ENCODE results near the gene CFL2. TPM values are rescaled to one million over a fixed set of nuclear protein-coding genes. Genes with fewer than 3 reads are reported as not detected.

CFL2 gene
- total and polyA plus RNA-seq, 2 of the 13 experiments (the other 11 are each of a cell fraction or from before 2014, with no cell fraction given), result 114 to 158 TPM

- Histone ChIP-seq H3K4me2 (ENCODE audit: low read depth, low read length) (no peak overlapping the region), H3K4me1 (ENCODE audit: insufficient read depth, low read length) (peaks cover 28% of the 10 kb centered on the region), H3K4me3 (replicated peaks in 1 of 3; ENCODE audit: insufficient read depth in 1 of 3, low read depth in 2 of 3, low read length in 3 of 3) (no peak overlapping the region), H3K79me2 (ENCODE audit: insufficient read depth, low read length) (no peaks in the 10 kb centered on the region), H3K9me3 (ENCODE audit: low read length) (no peaks in the 10 kb centered on the region), H2AFZ (ENCODE audit: low read length) (no peak overlapping the region), H3K9ac (ENCODE audit: insufficient read depth, low read depth, low read length) (no peak overlapping the region), H3K36me3 (replicated peaks in 1 of 2; ENCODE audit: control insufficient read depth in 1 of 2, insufficient read depth in 2 of 2, low read length in 2 of 2) (no peaks in the 10 kb centered on the region), H3K27me3 (ENCODE audit: control insufficient read depth in 1 of 2, insufficient read depth in 2 of 2, low read length in 2 of 2) (no peaks in the 10 kb centered on the region; a peak in 1 of 5 replicates), H4K20me1 (ENCODE audit: insufficient read depth, low read length) (no peaks in the 10 kb centered on the region), H3K27ac (ENCODE audit: extremely low read length, insufficient read depth, low read length) (no peak overlapping the region)
- TF ChIP-seq NR0B2 (CRISPR knock-in tag; IDR thresholded peaks at IDR 0.05) (no peak), CTCF (CRISPR knock-in tag; IDR thresholded peaks at IDR 0.05) (0 out of 2 replicates have a peak, but pooled peaks have one; percentile 1)
- FAIRE-seq (no peak), ATAC-seq (no peak), DNase-seq (ENCODE audit: low spot score) (no peak)
- intact Hi-C loops (cut with micrococcal nuclease; ENCODE audit: unreplicated experiment), result loop anchor here (2.0 to 10.0 kb wide), 5 partner anchors 241 to 749 kb away; partner anchors contain the start of genes PPP2R3C, PRORP and SRP54
- ChIA-PET CTCF (ENCODE audit: low intra/inter-chr PET ratio, low total read pairs) (interaction anchor here (2.1 to 6.6 kb wide), 2 partner anchors 48 to 749 kb away, joined by 11 to 203 read pairs; no protein-coding TSS in a partner anchor), POLR2A (no interaction called here)
- no TSS peak for BruUV-seq (replicated peaks)
- 2% methylated on average over 1 of the region's 1 CpG for WGBS (ENCODE audit: low lambda C conversion rate)
- in situ Hi-C loops (cut with HindIII; ENCODE audit: extremely low pct_ligation_motif_present, low pct_unique_long_range_greater_than_20kb), result loop anchor here (5.0 kb wide), 2 partner anchors 49 to 744 kb away; no protein-coding TSS in a partner anchor
Measured at GRCh38 chr14:34673702-34674101, 40.7 kb downstream of the CFL2 start.

GRCh38 chr14:34671716-34672115 is 42.7 kb downstream of the CFL2 start:
- CTCF ChIA-PET (ENCODE audit: low intra/inter-chr PET ratio, low total read pairs), result interaction anchor here (0.9 to 6.6 kb wide), 4 partner anchors 50 to 751 kb away, joined by 3 to 203 read pairs (median 7); no protein-coding TSS in a partner anchor
- POLR2A ChIA-PET, result no interaction called here
- Histone ChIP-seq H3K4me3 (replicated peaks in 1 of 3; ENCODE audit: insufficient read depth in 1 of 3, low read depth in 2 of 3, low read length in 3 of 3) (no peak overlapping the region), H2AFZ (ENCODE audit: low read length) (peak overlapping the region; percentile 71), H3K4me2 (ENCODE audit: low read depth, low read length) (no peak overlapping the region), H3K9ac (ENCODE audit: insufficient read depth, low read depth, low read length) (no peak overlapping the region), H3K36me3 (replicated peaks in 1 of 2; ENCODE audit: control insufficient read depth in 1 of 2, insufficient read depth in 2 of 2, low read length in 2 of 2) (no peaks in the 10 kb centered on the region), H3K4me1 (ENCODE audit: insufficient read depth, low read length) (peaks cover 14% of the 10 kb centered on the region), H3K27ac (ENCODE audit: extremely low read length, insufficient read depth, low read length) (no peak overlapping the region), H4K20me1 (ENCODE audit: insufficient read depth, low read length) (no peaks in the 10 kb centered on the region), H3K27me3 (ENCODE audit: control insufficient read depth in 1 of 2, insufficient read depth in 2 of 2, low read length in 2 of 2) (peaks cover 0 to 4% of the 10 kb centered on the region in 2 experiments; a peak in 1 of 5 replicates), H3K9me3 (ENCODE audit: low read length) (no peaks in the 10 kb centered on the region), H3K79me2 (ENCODE audit: insufficient read depth, low read length) (no peaks in the 10 kb centered on the region)
- in situ Hi-C loops (cut with HindIII; ENCODE audit: extremely low pct_ligation_motif_present, low pct_unique_long_range_greater_than_20kb), result loop anchor here (5.0 kb wide), 2 partner anchors 51 to 746 kb away; no protein-coding TSS in a partner anchor
- no peak for ATAC-seq
- no peak for FAIRE-seq
- intact Hi-C loops (cut with micrococcal nuclease; ENCODE audit: unreplicated experiment), result loop anchor here (1.0 to 10.0 kb wide), 7 partner anchors 52 to 751 kb away; partner anchors contain the start of genes PPP2R3C, PRORP and SRP54
- no peak for DNase-seq (ENCODE audit: low spot score)
- BruUV-seq (replicated peaks), result no TSS peak
- TF ChIP-seq NONO (IDR thresholded peaks at IDR 0.05) (no peak), NONO (CRISPR knock-in tag; conservative IDR thresholded peaks at IDR 0.05) (no peak)
- 5% methylated on average over 6 of the region's 6 CpGs for WGBS (ENCODE audit: low lambda C conversion rate)

Measured in HepG2 (cell line).